HG03175 (cell line): Measurements from ENCODE around the gene SETD2.
"Not testable (repeated sequence)": the region's sequence is repeated elsewhere in the genome, so short reads cannot be mapped to it uniquely, and the experiment has no call there.

Experiments
- ATAC-seq: cut with Tn5 transposase; IDR thresholded peaks from one replicate; pipeline ENCODE4 v1.9.1; 2021; ENCODE audit warnings: mild to moderate bottlenecking, moderate library complexity; ENCODE audit not compliant: unreplicated experiment

SETD2 gene

DNA sequence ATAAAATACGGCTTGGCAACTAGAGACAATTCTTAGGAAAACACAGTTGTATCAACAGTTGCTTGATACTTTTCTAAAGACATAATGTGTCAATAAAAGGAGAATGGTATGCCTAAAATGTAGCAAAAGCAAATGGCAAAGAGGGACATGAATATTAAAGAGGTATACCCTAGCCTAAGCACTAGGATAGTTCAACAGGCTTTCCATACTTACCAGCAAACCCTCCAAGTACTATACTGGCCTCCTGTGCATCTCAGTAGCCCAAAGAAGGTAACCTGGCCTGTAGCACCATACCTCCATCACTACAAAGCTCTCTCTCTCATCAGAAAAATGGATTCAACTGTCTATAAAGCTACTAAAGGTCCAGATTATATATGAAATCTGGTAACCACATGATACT is 7.5 kb downstream of the SETD2 start:
- ATAC-seq = no peak

DNA sequence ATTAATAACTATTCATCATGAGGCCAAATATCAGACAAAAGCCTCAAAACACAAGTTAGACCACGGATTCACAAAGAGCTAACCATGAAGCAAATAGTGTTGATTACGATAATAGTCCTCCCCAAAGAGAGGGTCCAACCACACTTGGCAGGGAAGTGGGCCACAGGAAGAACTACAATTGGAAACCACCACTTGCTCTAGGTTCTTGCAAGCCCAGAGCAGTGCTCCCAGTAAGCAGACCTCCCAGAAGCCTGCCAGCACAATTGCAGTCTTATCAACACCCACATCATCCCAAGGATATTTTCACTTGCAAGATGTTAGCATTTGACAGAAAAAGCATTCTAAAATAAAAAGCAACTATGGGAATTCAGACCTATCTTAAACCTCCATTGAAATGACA is 11.3 kb downstream of the SETD2 start:
- ATAC-seq = no peak

DNA sequence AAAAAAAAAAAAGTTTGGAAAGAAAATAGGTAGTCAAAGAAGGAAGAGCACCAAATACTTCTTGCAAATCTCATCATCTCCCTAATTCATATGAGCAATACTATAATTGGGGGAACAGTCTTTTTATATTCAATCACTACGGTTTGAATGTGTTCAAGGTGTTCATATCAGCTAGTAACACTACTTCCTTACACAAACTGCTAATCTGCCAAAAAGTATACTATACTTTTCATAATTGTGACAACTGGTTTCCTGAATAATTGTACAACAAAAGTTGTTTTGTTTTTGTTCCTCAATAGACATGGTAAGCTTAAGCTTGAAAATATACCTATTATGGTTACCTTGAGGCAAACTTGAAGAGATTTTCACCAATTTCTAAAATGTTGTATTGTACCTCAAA is 12.1 kb downstream of the SETD2 start:
- ATAC-seq = no peak

DNA sequence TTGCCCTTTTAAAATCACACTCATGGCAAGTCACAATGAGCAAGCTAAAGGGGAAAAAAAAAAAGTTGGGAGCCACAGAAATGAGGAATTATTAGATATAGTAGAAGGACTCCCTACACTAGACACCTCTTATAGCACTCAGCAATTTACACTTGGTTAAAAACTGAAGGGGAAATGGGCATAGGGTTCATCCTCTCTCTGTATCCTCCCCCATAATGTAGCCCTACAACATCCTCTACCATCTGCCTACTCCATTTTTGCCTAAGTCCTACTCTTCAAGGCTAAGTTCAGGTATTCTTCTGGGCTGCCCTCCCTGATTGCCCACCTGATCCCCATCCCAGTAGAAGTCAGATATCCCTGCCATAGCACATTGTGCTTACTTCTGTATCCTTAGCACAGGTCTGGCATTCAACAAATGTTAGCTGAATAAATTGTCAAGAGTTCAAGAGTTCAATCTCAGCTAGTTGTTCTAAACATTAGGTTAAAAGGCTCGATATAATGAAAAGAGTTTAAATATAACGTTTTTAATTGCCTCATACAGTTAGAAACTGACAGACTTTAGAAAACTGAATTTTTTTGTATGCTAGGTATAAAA is 14.5 kb downstream of the SETD2 start:
- no peak for ATAC-seq

DNA sequence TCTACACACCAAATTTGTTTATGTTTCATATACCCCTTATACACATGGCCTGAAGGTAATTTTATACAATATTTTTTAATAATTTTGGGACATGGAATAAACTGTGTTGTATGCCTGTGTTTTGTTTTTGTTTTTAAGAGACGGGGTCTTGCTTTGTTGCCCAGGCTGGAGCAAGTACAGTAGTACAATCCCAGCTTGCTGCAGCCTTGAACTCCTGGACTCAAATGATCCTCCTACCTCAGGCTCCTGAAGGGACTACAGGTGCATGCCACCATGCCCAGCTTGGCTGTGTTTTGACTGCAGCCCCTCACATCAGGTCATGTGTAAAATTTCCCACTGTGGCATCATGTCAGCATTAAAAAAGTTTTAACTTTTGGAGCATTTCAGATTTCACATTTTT is 18.6 kb downstream of the SETD2 start:
- no peak for ATAC-seq

DNA sequence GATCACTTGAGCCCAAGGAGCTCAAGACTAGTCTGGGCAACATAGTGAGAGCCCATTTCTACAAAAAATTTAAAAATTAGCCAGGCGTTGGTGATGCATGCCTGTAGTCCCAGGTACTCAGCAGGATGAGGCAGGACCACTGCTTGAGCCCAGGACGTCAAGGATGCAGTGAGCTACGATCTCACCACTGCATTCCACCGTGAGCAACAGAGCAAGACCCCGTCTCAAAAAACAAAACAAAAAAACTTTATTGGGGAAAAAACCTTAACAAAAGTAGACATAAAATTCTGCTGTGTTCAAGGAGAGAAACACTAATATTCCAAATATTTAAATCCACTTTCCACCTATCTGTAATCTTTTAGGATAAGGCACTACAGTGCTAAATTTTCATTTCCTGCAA is 20.8 kb downstream of the SETD2 start:
- ATAC-seq = no peak

DNA sequence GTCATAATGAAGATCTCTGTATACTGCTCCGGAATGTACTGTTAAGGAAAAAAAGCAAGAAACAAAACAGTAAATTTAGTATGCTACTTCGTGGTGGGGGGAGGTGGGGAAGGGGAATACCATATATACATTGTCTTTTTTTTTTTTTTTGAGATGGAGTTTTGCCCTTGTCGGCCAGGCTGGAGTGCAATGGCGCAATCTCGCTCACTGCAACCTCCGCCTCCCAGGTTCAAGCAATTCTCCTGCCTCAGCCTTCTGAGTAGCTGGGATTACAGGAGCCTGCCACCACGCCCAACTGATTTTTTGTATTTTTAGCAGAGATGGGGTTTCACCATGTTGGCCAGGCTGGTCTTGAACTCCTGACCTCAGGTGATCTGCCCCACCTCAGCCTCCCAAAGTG is 21.4 kb downstream of the SETD2 start:
- ATAC-seq = not testable (repeated sequence)

DNA sequence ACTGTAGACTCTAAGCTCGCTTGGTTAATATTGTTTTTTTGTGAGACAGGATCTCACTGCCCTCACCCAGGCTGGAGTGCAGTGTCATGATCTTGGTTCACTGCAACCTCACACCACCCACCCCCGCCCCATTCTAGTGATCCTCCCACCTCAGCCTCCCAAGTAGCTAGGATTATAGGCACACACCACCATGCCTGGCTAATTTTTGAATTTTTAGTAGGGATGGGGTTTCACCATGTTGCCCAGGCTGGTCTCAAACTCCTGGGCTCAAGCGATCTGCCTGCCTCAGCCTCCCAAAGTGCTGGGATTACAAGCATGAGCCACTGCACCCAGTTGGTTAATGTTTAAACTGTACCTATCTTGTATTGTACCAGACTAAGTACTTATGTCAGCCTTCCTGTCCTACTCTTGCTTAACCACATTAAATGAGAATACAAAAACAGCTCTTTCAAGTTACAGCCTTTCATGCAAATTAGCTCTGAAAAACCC is 22.9 kb downstream of the SETD2 start:
- peak; percentile 94 for ATAC-seq

DNA sequence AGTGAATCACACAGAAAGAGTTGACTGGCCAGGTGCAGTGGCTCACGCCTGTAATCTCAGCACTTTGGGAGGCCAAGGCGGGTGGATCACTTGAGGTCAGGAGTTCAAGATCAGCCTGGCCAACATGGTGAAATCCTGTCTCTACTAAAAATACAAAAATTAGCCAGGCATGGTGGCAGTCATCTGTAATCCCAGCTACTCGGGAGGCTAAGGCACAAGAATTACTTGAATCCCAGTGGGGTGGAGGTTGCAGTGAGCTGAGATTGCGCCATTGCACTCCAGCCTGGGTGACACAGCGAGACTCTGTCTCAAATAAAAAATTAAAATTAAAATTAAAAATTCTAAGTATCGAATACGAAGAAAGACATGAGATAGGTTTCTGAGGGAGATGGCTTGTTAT is 23.4 kb downstream of the SETD2 start:
- ATAC-seq = not testable (repeated sequence)

DNA sequence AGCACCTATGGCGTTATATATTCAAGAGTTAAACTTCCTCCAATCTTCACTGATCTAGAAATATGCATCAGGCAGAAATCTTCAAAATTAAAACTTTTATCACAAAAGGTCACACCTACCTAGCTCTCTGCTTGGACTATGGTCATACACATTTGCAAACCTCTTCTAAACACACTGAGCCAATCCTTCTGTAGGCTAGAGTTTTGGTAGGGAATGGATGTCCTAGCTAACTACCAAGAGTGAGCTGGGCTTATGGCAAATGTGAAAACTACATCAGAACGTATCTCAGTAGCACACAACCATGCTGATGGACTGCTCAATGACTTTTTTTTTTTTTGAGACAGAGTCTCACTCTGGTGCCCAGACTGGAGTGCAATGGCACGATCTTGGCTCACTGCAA is 29.6 kb downstream of the SETD2 start:
- no peak for ATAC-seq

DNA sequence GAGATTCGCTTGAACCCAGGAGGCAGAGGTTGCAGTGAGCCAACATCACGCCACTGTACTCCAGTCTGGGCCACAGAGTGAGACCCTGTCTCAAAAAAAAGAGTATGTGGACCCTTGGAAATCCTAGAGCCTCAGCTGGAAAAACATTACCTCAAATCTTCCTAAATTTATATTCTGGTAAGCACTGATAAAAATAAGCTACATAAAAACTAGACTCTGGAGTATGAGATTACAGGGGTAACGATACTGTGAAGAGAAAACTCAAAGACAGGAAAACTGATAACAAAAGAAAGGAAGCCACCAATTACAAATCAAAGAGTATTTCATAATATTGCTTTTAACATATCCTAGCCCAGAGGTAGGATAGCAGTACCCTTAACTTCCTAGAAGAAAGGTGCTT is 30.3 kb downstream of the SETD2 start:
- ATAC-seq = no peak

DNA sequence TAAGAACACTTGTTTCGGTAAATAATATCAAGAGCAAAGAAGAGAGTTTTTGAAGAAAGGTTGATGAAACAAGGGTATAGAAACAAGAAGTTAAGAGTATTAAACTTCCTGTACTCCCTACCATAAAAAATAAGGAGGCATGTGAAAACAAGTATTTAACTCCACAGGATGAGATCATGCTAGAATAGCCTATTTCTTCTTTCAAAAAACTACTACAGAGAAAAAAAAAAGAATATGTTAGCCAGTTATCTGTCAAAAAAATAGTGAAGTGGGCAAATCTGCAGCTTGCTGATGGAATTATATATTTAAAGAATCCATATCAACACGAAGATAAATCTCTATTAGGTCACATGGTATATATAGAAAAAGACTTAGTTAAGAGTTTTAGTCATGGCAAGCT is 33.4 kb downstream of the SETD2 start:
- no peak for ATAC-seq

DNA sequence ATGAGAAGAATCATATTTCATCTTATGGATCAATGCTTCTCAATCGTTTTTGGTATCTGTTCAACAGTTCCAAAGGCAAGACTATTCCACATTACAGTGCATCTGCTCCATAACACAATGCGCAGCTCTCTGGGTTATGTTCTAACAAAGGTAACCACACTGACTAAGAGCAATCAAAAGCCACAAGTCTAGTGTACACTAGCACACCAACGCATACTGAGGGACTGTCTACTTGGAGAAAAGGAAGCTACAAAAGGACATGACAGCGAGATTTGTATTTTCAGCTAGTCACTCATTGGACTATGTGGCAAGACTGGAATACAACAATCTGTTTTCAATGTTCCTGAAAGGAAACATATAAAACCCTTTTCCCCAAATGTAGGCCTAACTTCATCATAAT is 35.8 kb downstream of the SETD2 start:
- no peak for ATAC-seq

DNA sequence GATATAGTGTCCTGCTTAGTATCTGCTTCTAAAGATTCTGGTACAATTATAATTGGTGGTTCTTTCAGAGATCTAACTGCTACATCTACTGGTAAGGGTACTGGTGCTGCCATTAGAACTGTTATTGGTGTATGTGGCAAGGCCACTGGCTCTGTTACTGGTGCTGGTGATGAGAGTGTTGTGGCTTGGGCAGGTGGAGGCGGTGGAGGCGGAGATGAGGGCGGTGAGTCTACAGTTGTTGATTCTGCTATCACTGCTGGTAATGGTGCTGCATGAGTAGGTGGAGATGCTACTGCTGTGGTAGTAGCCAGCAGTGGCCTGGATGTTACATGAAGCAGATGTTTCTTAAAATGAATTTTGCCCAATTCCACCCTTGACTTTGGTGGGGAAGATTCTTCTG is 40.1 kb downstream of the SETD2 start:
- ATAC-seq = no peak

DNA sequence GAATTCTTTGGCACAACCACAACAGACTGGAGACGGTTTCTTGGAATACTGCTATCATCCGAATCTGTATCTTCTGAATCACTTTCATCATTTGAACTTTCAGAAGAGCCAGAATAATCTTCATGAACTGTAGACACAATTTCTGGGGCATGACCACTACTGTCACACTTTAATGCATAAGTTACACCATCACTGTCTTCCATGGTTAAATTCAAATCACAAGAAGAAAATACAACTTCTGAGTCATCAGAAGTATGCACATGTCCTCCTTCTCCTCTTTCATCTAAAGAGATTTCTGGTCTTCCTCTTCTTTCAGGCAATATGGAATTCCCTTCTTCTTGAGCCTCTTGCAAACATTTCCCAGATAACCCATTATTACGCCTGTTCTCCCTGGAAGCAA is 42.5 kb downstream of the SETD2 start:
- ATAC-seq = no peak

DNA sequence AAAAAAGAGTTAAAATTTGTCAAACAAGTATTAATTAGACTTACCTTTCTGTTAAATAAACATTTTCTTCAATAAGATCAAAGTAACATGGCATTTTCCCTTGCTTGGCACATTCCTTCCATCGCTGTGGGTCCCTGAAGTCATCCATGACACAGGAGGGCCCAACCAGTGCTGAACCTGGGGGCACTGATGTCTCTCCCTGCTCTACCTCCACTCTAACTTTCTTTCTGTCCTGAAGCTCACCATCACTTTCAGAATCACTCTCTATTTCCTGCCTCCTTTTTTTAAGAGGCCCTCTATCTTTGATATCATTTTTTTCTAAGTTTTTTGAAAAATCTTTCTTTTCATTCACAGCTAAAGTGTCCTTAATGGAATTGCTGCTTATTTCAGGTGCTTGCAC is 43.8 kb downstream of the SETD2 start:
- no peak for ATAC-seq

DNA sequence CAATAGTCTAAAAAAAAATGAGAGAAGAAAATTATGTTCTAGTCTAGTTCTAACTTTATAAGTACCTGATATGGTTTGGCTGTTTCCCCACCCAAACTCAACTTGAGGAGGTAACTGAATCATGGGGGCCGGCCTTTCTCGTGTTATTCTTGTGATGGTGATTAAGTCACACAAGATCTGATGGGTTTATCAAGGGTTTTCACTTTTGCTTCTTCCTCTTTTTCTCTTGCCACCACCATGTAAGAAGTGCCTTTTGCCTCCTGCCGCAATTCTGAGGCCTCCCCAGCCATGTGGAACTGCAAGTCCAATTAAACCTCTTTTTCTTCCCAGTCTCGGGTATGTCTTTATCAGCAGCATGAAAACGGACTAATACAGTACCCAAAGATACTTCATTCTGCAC is 44.5 kb downstream of the SETD2 start:
- not testable (repeated sequence) for ATAC-seq

DNA sequence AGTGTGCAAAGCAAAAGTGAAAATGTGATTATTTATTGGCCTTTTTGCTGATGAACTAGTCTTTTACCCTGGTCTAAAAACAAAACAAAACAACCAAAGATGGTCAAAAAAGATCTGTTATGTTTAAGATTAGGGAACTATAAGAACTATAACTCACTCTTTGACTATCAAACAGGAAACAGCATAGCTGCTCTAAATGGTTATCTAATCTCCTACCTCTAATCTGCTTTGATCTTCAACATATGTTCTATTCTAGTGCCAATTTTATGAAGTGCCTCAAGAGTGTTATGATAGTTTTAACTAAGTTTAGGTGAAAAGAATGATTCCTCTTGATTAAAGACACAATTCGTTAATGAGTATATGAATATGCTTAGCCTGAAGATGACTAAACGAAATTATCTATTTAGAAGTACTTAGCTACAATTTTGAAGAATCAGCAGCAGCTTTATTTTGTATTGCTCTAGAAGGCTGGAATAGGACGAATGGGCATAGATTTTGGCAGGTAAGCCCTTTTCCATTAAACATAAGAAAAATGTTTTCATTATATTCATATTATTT is 46.0 kb downstream of the SETD2 start:
- no peak for ATAC-seq

DNA sequence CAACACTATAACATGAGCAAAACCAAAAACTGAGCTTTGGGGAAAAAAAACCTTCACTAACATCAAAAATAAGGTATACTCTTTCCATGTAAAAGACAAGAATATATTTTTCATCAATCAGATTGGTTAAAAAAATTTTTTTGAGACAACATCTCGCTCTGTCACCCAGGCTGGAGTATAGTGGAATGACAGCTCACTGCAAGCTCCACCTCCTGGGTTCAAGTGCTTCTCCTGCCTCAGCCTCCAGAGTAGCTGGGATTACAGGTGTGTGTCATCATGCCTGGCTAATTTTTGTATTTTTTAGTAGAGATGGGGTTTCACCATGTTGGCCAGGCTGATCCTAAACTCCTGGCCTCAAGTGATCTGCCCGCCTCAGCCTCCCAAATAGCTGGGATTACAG is 48.4 kb downstream of the SETD2 start:
- not testable (repeated sequence) for ATAC-seq

DNA sequence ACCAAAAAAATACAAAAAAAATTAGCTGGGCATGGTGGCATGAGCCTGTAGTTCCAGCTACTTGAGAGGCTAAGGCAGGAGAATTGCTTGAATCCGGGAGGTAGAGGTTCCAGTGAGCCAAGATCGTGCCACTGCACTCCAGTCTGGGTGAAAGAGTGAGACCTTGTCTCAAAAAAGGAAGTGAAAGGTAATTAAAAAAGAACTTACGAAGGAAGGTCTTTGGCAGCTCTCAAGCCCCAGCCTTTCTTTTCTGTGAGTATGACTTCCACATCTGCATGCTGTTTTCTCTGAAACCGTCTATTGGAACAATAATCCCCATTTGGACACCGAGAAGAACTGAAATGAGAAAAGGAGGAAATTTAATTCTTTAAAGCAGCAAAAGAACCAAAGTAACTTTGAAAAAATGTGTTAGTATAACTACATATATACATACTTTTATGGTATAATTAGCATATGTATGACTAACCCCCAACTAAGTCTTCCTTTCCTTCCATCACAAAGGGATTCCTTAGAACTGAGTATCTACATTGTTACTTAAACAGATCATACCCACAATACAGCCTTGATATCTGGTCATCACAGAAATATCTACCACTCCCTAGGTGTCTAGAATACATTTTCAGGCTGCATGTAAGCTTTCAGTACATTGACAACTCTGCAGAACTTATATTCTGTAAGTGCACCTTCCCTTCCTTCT is 50.1 kb downstream of the SETD2 start:
- no peak for ATAC-seq

DNA sequence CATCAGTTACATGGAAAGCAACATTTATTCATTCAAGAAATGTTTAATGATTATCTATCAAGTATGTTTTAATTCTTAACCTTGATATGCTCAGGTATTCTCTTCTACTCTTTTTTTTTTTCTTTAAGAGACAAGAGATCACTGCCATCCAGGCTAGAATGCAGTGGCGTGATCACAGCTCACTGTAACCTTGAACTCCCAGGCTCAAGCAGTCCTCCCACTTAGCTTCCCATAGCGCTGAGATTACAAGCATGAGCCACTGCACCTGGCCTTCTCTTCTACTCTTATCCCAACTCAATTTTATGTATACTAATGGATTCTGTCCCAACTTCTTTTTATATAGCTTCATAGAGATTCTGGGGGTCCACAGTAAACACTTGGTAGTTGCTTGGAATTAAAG is 50.9 kb downstream of the SETD2 start:
- ATAC-seq = no peak

DNA sequence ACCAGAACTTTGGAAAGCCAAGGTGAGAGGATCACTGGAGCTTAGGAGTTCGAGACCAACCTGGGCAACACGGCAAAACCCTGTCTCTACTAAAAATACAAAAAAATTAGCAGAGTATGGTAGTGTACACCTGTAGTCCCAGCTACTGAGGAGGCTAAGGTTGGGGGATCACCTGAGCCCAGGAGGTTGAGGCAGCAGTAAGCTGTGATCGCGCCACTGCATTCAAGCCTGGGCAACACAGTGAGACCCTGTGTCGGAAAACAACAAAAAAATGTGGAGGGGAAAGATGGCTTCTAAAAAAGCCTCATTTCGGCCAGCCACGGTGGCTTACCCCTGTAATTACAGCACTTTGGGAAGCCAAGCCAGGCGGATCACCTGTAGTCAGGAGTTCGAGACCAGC is 54.5 kb downstream of the SETD2 start:
- no peak for ATAC-seq

DNA sequence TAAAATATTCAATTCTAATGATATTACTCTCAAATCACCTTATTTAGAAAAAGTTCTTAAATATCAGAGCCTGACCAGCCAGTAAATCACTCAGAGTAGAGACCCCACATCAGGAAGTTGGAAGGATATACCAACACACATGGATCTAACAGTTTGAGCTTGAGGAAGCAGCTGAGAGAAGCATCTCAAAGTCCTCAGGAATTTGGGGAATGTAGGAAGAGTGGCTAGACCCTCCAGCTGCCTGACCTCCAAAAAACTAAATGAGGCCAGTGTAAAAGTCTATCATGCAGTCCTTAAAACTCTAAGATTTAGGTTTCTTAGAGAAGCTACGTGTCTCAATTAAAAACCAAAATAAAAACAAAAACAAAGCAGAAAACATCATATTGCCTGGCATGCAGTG is 55.4 kb downstream of the SETD2 start:
- no peak for ATAC-seq
